Heart left ventricle (tissue), 16 donors: ENCODE measurements around the gene GRAMD1C. TPM values are rescaled to one million over a fixed set of nuclear protein-coding genes. Genes with fewer than 3 reads are reported as not detected.

Experiments
- ATAC-seq, 4 donors: fragments of 200-7000 bp; cut with Tn5 transposase; one replicate each; pipeline ENCODE4 v1.9.1; 2020 to 2022; ENCODE audit warnings: moderate library complexity in 4 of 4, mild to moderate bottlenecking in 3 of 4, moderate number of reproducible peaks in 1 of 4
- DNase-seq, 5 donors: peaks; one replicate each; pipeline ENCODE4 v3.0.0-alpha.2; 2020
- H3K27ac ChIP-seq, 12 donors: fragments of 200-600 bp; sonication (generic) in 4 of 12; one replicate each; pipeline versions ENCODE4 v1.5.0 to v1.8.0; 2016 to 2022; ENCODE audit warnings: mild to moderate bottlenecking in 2 of 12
- H3K27me3 ChIP-seq, 9 donors: fragments of 200-600 bp; sonication (generic) in 2 of 9; one replicate each; pipeline versions ENCODE4 v1.5.1 to v1.8.0; 2016 to 2022; ENCODE audit warnings: mild to moderate bottlenecking in 3 of 9
- H3K36me3 ChIP-seq, 9 donors: fragments of 200-600 bp; sonication (generic) in 2 of 9; one replicate each; pipeline versions ENCODE4 v1.5.0 to v1.8.0; 2018 to 2022; ENCODE audit warnings: mild to moderate bottlenecking in 2 of 9
- H3K4me1 ChIP-seq, 12 donors: fragments of 200-600 bp; sonication (generic) in 4 of 12; one replicate each; pipeline versions ENCODE4 v1.5.0 to v1.8.0; 2016 to 2022; ENCODE audit warnings: mild to moderate bottlenecking in 3 of 12
- H3K4me3 ChIP-seq, 12 donors: fragments of 200-600 bp; sonication (generic) in 4 of 12; one replicate each; pipeline versions ENCODE4 v1.5.0 to v1.8.0; 2017 to 2022; ENCODE audit warnings: mild to moderate bottlenecking in 9 of 12, moderate library complexity in 4 of 12
- H3K9me3 ChIP-seq, 12 donors: fragments of 200-600 bp; sonication (generic) in 4 of 12; one replicate each; pipeline versions ENCODE4 v1.5.0 to v1.8.0; 2016 to 2022; ENCODE audit warnings: mild to moderate bottlenecking in 1 of 12
- POLR2A ChIP-seq, 2 donors: fragments of 450-650 bp; IDR thresholded peaks; one replicate each; pipeline ENCODE4 v1.6.1; 2017; ENCODE audit warnings: antibody characterized with exemption in 2 of 2, mild to moderate bottlenecking in 2 of 2, moderate library complexity in 2 of 2
- WGBS, 4 donors: extraction: QIAGEN DNeasy Blood & Tissue Kit in 2 of 4; methylation state at CpG; one replicate each; pipeline versions ENCODE4 v1.1.5 to v1.1.7; 2013 to 2018; 5-methylcytosine and 5-hydroxymethylcytosine counted together
- intact Hi-C, 10 donors: fragments of 100-400 bp; cut with DNase I; formaldehyde crosslinking; loops; one replicate each; pipeline versions ENCODE4 v1.11.1 to v1.14.2; 2022
- polyA plus RNA-seq, 2 donors: library from polyadenylated mRNA; stranded (reverse); fragments of 200-250 nt; gene quantifications; one replicate each; pipeline ENCODE4 v1.2.3, GENCODE V29; 2013
- total RNA-seq, 9 donors: library from RNA; depleted of rRNA in 2 of 9; stranded (reverse); fragments of >200 nt in 2 of 9; fragmentation: NEBNext Ultra II Directional in 3 of 9; extraction: Animal tissue kit (Norgen Biotek cat#: 25700) in 3 of 9; gene quantifications; one replicate each; pipeline versions ENCODE4 v1.1.0 to v1.2.4, GENCODE V29; 2016 to 2023
- TF ChIP-seq, protein P1 (sequence below), 12 donors: fragments of 200-600 bp; sonication (generic) in 4 of 12; IDR thresholded peaks; one replicate each; pipeline versions ENCODE4 v1.5.0 to v1.8.0; 2018 to 2022; ENCODE audit warnings: antibody characterized with exemption in 12 of 12, mild to moderate bottlenecking in 5 of 12
- donor health status: ischemic (EF 13 %, LVEDD 7.1; RV severe dilation, severe dysfunction).
- donor health status: healthy with polysubstance abuse.
- donor health status: DM: no; HTN: yes; CAD: no.
- donor health status: DM: no; HTN: no; CAD: no.
- donor health status: ischemic (EF 25% LVEDD 6.9; RV normal size, moderate dysfunction).
- donor health status: ischemic (EF 25% LVEDD 5.7; RV mildly dilated, moderate dysfunction).
- donor health status: healthy.
- donor health status: DM: yes; HTN: yes; CAD: no.
- donor health status: ischemic (EF 35%, LVEDD 5.7; RV mildly dilated, moderate dysfunction).
- donor health status: nonischemic (EF 11% LVEDD 7.7; RV severe dilation, severe dysfunction).
- donor health status: DM: yes; HTN: yes; CAD: no.
- donor health status: PGD.
- donor health status: ischemic (EF 29% LVEDD 5.4; RV normal size, mild dysfunction).
- donor health status: nonischemic (EF 23%, LVEDD 6.1; RV moderate dilation, normal function).

Gene GRAMD1C
- total and polyA plus RNA-seq, 11 donors = 0.49 to 5.6 (median 1.2) TPM

- no peaks in the 10 kb centered on the region for H3K27me3 ChIP-seq
- intact Hi-C loops = no loop called here
- ATAC-seq (no peak), DNase-seq (no peak)
- H3K9me3 ChIP-seq = no peaks in the 10 kb centered on the region
- H3K4me1 ChIP-seq = no peaks in the 10 kb centered on the region
- H3K36me3 ChIP-seq = peaks cover 0 to 42% (median 29%) of the 10 kb centered on the region in 9 donors
- no peak overlapping the region for H3K4me3 ChIP-seq
- no peak overlapping the region for H3K27ac ChIP-seq
- TF ChIP-seq POLR2A (IDR thresholded peaks at IDR 0.05) = no peak
- TF ChIP-seq, protein P1, sequence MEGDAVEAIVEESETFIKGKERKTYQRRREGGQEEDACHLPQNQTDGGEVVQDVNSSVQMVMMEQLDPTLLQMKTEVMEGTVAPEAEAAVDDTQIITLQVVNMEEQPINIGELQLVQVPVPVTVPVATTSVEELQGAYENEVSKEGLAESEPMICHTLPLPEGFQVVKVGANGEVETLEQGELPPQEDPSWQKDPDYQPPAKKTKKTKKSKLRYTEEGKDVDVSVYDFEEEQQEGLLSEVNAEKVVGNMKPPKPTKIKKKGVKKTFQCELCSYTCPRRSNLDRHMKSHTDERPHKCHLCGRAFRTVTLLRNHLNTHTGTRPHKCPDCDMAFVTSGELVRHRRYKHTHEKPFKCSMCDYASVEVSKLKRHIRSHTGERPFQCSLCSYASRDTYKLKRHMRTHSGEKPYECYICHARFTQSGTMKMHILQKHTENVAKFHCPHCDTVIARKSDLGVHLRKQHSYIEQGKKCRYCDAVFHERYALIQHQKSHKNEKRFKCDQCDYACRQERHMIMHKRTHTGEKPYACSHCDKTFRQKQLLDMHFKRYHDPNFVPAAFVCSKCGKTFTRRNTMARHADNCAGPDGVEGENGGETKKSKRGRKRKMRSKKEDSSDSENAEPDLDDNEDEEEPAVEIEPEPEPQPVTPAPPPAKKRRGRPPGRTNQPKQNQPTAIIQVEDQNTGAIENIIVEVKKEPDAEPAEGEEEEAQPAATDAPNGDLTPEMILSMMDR (IDR thresholded peaks at IDR 0.05) = no peak
Measured at GRCh38 chr3:113981803-113982202, 143.2 kb downstream of the GRAMD1C start.

DNA sequence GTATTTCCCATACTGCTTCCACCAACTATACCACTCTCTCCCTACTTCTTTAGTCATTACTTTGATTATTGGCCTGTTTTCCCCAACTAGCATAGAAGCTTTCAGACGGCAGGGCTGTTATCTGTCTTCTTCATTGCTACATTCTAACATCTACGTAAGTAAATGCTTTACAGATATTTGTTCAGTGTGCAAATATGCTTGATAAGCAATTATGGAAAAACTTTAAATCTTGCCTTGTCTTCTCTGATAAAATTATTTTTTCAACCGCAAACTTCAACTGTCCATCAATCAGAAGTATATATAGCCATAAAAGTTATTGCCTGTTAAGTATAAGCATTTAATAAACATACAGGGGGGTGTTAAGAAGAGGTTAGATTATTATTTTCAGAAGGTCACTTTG, 145.0 kb downstream of the GRAMD1C start:
- Histone ChIP-seq H3K9me3 (no peaks in the 10 kb centered on the region), H3K27ac (no peak overlapping the region), H3K36me3 (peaks cover 0 to 29% (median 19%) of the 10 kb centered on the region in 9 donors), H3K27me3 (no peaks in the 10 kb centered on the region), H3K4me3 (no peak overlapping the region), H3K4me1 (no peaks in the 10 kb centered on the region)
- intact Hi-C loops = no loop called here
- ATAC-seq = no peak
- no peak for TF ChIP-seq POLR2A (IDR thresholded peaks at IDR 0.05)
- TF ChIP-seq, protein P1 (IDR thresholded peaks at IDR 0.05) = no peak
- WGBS, 4 donors = 90 to 98% (median 92%) methylated on average over 3 of the region's 3 CpGs
- DNase-seq = no peak

DNA sequence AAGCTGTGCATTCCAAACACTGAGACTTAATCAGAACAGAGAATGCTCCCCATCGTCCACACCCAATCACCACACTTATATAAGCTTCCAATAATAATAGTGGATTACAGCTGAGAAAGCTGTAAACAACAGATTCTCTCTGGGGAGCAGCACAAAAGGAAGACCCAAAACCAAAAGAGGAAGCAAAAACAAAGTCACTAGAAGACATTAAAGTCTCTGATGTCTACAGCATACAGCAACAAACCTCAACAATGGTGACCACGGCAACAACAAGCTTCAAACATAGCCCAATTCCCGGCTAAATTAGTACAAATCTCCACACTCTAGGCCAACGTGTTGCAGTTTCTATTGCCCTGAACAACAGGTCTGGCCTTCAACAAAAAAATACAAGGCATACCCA, 147.0 kb downstream of the GRAMD1C start:
- Histone ChIP-seq H3K27ac (no peak overlapping the region), H3K9me3 (no peaks in the 10 kb centered on the region), H3K36me3 (peaks cover 0 to 13% (median 0%) of the 10 kb centered on the region in 9 donors), H3K4me1 (no peaks in the 10 kb centered on the region), H3K27me3 (no peaks in the 10 kb centered on the region), H3K4me3 (no peak overlapping the region)
- intact Hi-C loops = no loop called here
- no peak for TF ChIP-seq POLR2A (IDR thresholded peaks at IDR 0.05)
- TF ChIP-seq, protein P1 (IDR thresholded peaks at IDR 0.05) = no peak
- 48 to 57% (median 51%) methylated on average over 4 of the region's 4 CpGs for WGBS, 4 donors
- no peak for DNase-seq
- ATAC-seq = no peak

Other genes with a start within 250 kb of the GRAMD1C start
- gene USF3, start 142.1 kb upstream of the GRAMD1C start, total RNA-seq = 10 to 100 TPM in 8 of 9 donors, 1 to 10 TPM in 1; 9.8 to 25.3 (median 17.3) TPM
- 1 to 10 TPM; 4.3 to 5.8 TPM for gene USF3, start 142.1 kb upstream of the GRAMD1C start, polyA plus RNA-seq
- gene NAA50, start 92.5 kb upstream of the GRAMD1C start, total RNA-seq = 100 to 1,000 TPM in 2 of 9 donors, 10 to 100 TPM in 7; 64.0 to 103 (median 77.6) TPM
- gene NAA50, start 92.5 kb upstream of the GRAMD1C start, polyA plus RNA-seq = 100 to 1,000 TPM in 1 of 2 donors, 10 to 100 TPM in 1; 15.0 to 147 TPM
- 10 to 100 TPM; 16.0 to 66.8 (median 21.2) TPM for gene ATP6V1A, start 91.8 kb upstream of the GRAMD1C start, total RNA-seq
- gene ATP6V1A, start 91.8 kb upstream of the GRAMD1C start, polyA plus RNA-seq = 10 to 100 TPM in 1 of 2 donors, 1 to 10 TPM in 1; 5.9 to 10.9 TPM
- gene ZDHHC23, start 109.2 kb downstream of the GRAMD1C start, total RNA-seq = 1 to 10 TPM in 8 of 9 donors, under 1 TPM in 1; 0.60 to 4.2 (median 1.7) TPM
- gene ZDHHC23, start 109.2 kb downstream of the GRAMD1C start, polyA plus RNA-seq = 1 to 10 TPM in 1 of 2 donors, under 1 TPM in 1; 0.76 to 3.9 TPM
- 1 to 10 TPM in 5 of 9 donors, under 1 TPM in 4; 0.38 to 3.2 (median 1.2) TPM for gene CCDC191, start 217.7 kb downstream of the GRAMD1C start, total RNA-seq
- 1 to 10 TPM in 1 of 2 donors, under 1 TPM in 1; 0.50 to 1.0 TPM for gene CCDC191, start 217.7 kb downstream of the GRAMD1C start, polyA plus RNA-seq
- 10 to 100 TPM in 2 of 9 donors, 1 to 10 TPM in 7; 2.7 to 12.2 (median 5.7) TPM for gene QTRT2, start 217.9 kb downstream of the GRAMD1C start, total RNA-seq
- 1 to 10 TPM; 2.0 to 7.6 TPM for gene QTRT2, start 217.9 kb downstream of the GRAMD1C start, polyA plus RNA-seq